ENCODE measurements around the gene MVB12A. TPM values are rescaled to one million over a fixed set of nuclear protein-coding genes. Genes with fewer than 3 reads are reported as not detected.

The MVB12A gene
- 32.1 TPM for total RNA-seq

- DNase-seq (ENCODE audit: low spot score) (peak; percentile 98), ATAC-seq (peak; percentile 98)
- intact Hi-C loops (cut with DNase I), result no loop called here
Measured at GRCh38 chr19:17419621-17420474, at the start of gene MVB12A. MVB12A (plus strand) TSS chr19:17420047; CDS start chr19:17420136, 89 bp downstream.

- intact Hi-C loops (cut with DNase I), result no loop called here
- peak; percentile 28 for ATAC-seq
- DNase-seq (ENCODE audit: low spot score), result no peak
Measured at GRCh38 chr19:17376935-17377600, 42.8 kb upstream of the MVB12A start, which contains the start of gene PLVAP. PLVAP (minus strand) TSS chr19:17377342; CDS start chr19:17377288, 54 bp downstream.

GRCh38 chr19:17378271-17378670 lies 41.6 kb upstream of the MVB12A start:
- no peak for ATAC-seq
- intact Hi-C loops (cut with DNase I), result no loop called here
- DNase-seq (ENCODE audit: low spot score), result no peak

- intact Hi-C loops (cut with DNase I), result no loop called here
Measured at GRCh38 chr19:17379221-17379631, 40.6 kb upstream of the MVB12A start.

GRCh38 chr19:17380426-17381138 lies 39.3 kb upstream of the MVB12A start:
- ATAC-seq, result no peak
- intact Hi-C loops (cut with DNase I), result loop anchor here (5.0 to 10.0 kb wide), 2 partner anchors 33 to 86 kb away; no protein-coding TSS in a partner anchor

More at GRCh38 chr19:17379221-17379631, 40.6 kb upstream of the MVB12A start:
- DNase-seq (ENCODE audit: low spot score) (no peak), ATAC-seq (no peak)

GRCh38 chr19:17385878-17386611 lies 33.8 kb upstream of the MVB12A start:
- intact Hi-C loops (cut with DNase I), result loop anchor here (10.0 kb wide), 1 partner anchor 91 kb away; no protein-coding TSS in a partner anchor
- ATAC-seq (peak; percentile 60), DNase-seq (ENCODE audit: low spot score) (peak; percentile 74)

More at GRCh38 chr19:17380426-17381138, 39.3 kb upstream of the MVB12A start:
- DNase-seq (ENCODE audit: low spot score), result no peak

- no peak for ATAC-seq
- no peak for DNase-seq (ENCODE audit: low spot score)
- intact Hi-C loops (cut with DNase I), result loop anchor here (10.0 kb wide), 1 partner anchor 94 kb away; no protein-coding TSS in a partner anchor
Measured at GRCh38 chr19:17389288-17389687, 30.6 kb upstream of the MVB12A start.

- intact Hi-C loops (cut with DNase I), result loop anchor here (10.0 kb wide), 1 partner anchor 95 kb away; no protein-coding TSS in a partner anchor
- peak; percentile 3 for ATAC-seq
- DNase-seq (ENCODE audit: low spot score), result no peak
Measured at GRCh38 chr19:17389957-17390664, 29.7 kb upstream of the MVB12A start.

- peak; percentile 96 for ATAC-seq
- intact Hi-C loops (cut with DNase I), result no loop called here
- DNase-seq (ENCODE audit: low spot score), result peak; percentile 92
Measured at GRCh38 chr19:17390665-17391370, 29.0 kb upstream of the MVB12A start.

GRCh38 chr19:17391371-17392151 lies 28.3 kb upstream of the MVB12A start:
- DNase-seq (ENCODE audit: low spot score) (no peak), ATAC-seq (peak; percentile 5)
- intact Hi-C loops (cut with DNase I), result no loop called here

GRCh38 chr19:17393002-17393401 lies 26.8 kb upstream of the MVB12A start:
- ATAC-seq (no peak), DNase-seq (ENCODE audit: low spot score) (no peak)
- intact Hi-C loops (cut with DNase I), result no loop called here

GRCh38 chr19:17393914-17394313 lies 25.9 kb upstream of the MVB12A start, which contains the start of gene CCDC194:
CCDC194 (minus strand) TSS chr19:17394196; CDS start chr19:17394158, 38 bp downstream.
- DNase-seq (ENCODE audit: low spot score) (no peak), ATAC-seq (no peak)
- intact Hi-C loops (cut with DNase I), result no loop called here

- intact Hi-C loops (cut with DNase I), result no loop called here
- ATAC-seq, result peak; percentile 51
- DNase-seq (ENCODE audit: low spot score), result peak; percentile 82
Measured at GRCh38 chr19:17394891-17395415, 24.9 kb upstream of the MVB12A start.

- ATAC-seq, result no peak
- intact Hi-C loops (cut with DNase I), result no loop called here
- DNase-seq (ENCODE audit: low spot score), result no peak
Measured at GRCh38 chr19:17398902-17399527, 20.8 kb upstream of the MVB12A start.

- DNase-seq (ENCODE audit: low spot score), result no peak
- ATAC-seq, result no peak
- intact Hi-C loops (cut with DNase I), result no loop called here
Measured at GRCh38 chr19:17401628-17402027, 18.2 kb upstream of the MVB12A start.
